AG08396 (cell line): Measurements from ENCODE around the gene YARS1.
"Not testable (repeated sequence)": the region's sequence is repeated elsewhere in the genome, so short reads cannot be mapped to it uniquely, and the experiment has no call there.

Source experiments
- DNase-seq: peaks from one replicate; pipeline ENCODE4 v3.0.0; 2012; ENCODE audit warnings: low spot score, mixed read lengths

Gene YARS1

GRCh38 chr1:32817815-32818786 is 943 bp upstream of the YARS1 start:
- DNase-seq, result peak; percentile 68

- peak; percentile 59 for DNase-seq
Measured at GRCh38 chr1:32816676-32817158, 441 bp downstream of the YARS1 start.

- DNase-seq, result no peak
Measured at GRCh38 chr1:32813941-32814739, 3.0 kb downstream of the YARS1 start.

- no peak for DNase-seq
Measured at GRCh38 chr1:32811917-32812316, 5.2 kb downstream of the YARS1 start.

- DNase-seq, result no peak
Measured at GRCh38 chr1:32811265-32811664, 5.9 kb downstream of the YARS1 start.

GRCh38 chr1:32810358-32810757 is 6.8 kb downstream of the YARS1 start:
- DNase-seq, result no peak

- no peak for DNase-seq
Measured at GRCh38 chr1:32808580-32808979, 8.6 kb downstream of the YARS1 start.

GRCh38 chr1:32806910-32807523 is 10.1 kb downstream of the YARS1 start:
- no peak for DNase-seq

GRCh38 chr1:32806290-32806689 is 10.9 kb downstream of the YARS1 start:
- no peak for DNase-seq

GRCh38 chr1:32804460-32804859 is 12.7 kb downstream of the YARS1 start:
- DNase-seq, result not testable (repeated sequence)

GRCh38 chr1:32801096-32801715 is 16.0 kb downstream of the YARS1 start:
- no peak for DNase-seq

- DNase-seq, result no peak
Measured at GRCh38 chr1:32798679-32799416, 18.3 kb downstream of the YARS1 start.

GRCh38 chr1:32798191-32798590 is 19.0 kb downstream of the YARS1 start:
- DNase-seq, result no peak

GRCh38 chr1:32797456-32797855 is 19.7 kb downstream of the YARS1 start:
- no peak for DNase-seq

GRCh38 chr1:32795763-32796162 is 21.4 kb downstream of the YARS1 start:
- DNase-seq, result not testable (repeated sequence)

GRCh38 chr1:32791881-32792280 is 25.3 kb downstream of the YARS1 start:
- DNase-seq, result no peak

GRCh38 chr1:32789356-32789755 is 27.8 kb downstream of the YARS1 start:
- peak; percentile 71 for DNase-seq

- no peak for DNase-seq
Measured at GRCh38 chr1:32786856-32787255, 30.3 kb downstream of the YARS1 start.

- DNase-seq, result no peak
Measured at GRCh38 chr1:32784817-32785216, 32.3 kb downstream of the YARS1 start.

- DNase-seq, result no peak
Measured at GRCh38 chr1:32783851-32784250, 33.3 kb downstream of the YARS1 start.

GRCh38 chr1:32782086-32782485 is 35.1 kb downstream of the YARS1 start:
- no peak for DNase-seq
